Stimulated activated CD8-positive, alpha-beta memory T cell treated with anti-CD3 and anti-CD28 coated beads, Interleukin-12 subunit alpha, Interleukin-12 subunit beta, amount 100 ng/mL, for 24 hours (primary cell): Measurements from ENCODE around the gene ZEB1.
"Not testable (repeated sequence)": the region's sequence is repeated elsewhere in the genome, so short reads cannot be mapped to it uniquely, and the experiment has no call there.

Experiments used
- DNase-seq: peaks from one replicate; pipeline ENCODE4 v3.0.0-alpha.2; 2020; ENCODE audit errors: extremely low read depth

The ZEB1 gene

GRCh38 chr10:31318382-31318853 is 598 bp upstream of the ZEB1 start:
- DNase-seq = no peak

GRCh38 chr10:31319602-31320549 is 860 bp downstream of the ZEB1 start:
- no peak for DNase-seq

GRCh38 chr10:31320550-31321211 is 1.7 kb downstream of the ZEB1 start:
- DNase-seq = no peak

GRCh38 chr10:31321396-31321941 is 2.5 kb downstream of the ZEB1 start:
- no peak for DNase-seq

- DNase-seq = no peak
Measured at GRCh38 chr10:31322647-31323046, 3.6 kb downstream of the ZEB1 start.

GRCh38 chr10:31340343-31340742 is 21.3 kb downstream of the ZEB1 start:
- no peak for DNase-seq

- DNase-seq = no peak
Measured at GRCh38 chr10:31341552-31341951, 22.5 kb downstream of the ZEB1 start.

GRCh38 chr10:31343009-31343408 is 24.0 kb downstream of the ZEB1 start:
- DNase-seq = no peak

GRCh38 chr10:31343551-31343950 is 24.5 kb downstream of the ZEB1 start:
- DNase-seq = no peak

GRCh38 chr10:31345886-31346285 is 26.9 kb downstream of the ZEB1 start:
- DNase-seq = no peak

- no peak for DNase-seq
Measured at GRCh38 chr10:31346953-31347352, 27.9 kb downstream of the ZEB1 start.

- no peak for DNase-seq
Measured at GRCh38 chr10:31347705-31348104, 28.7 kb downstream of the ZEB1 start.

- no peak for DNase-seq
Measured at GRCh38 chr10:31350891-31351290, 31.9 kb downstream of the ZEB1 start.

- no peak for DNase-seq
Measured at GRCh38 chr10:31352436-31353226, 33.6 kb downstream of the ZEB1 start.

GRCh38 chr10:31353574-31353973 is 34.6 kb downstream of the ZEB1 start:
- DNase-seq = no peak

- no peak for DNase-seq
Measured at GRCh38 chr10:31358688-31359330, 39.8 kb downstream of the ZEB1 start.

- no peak for DNase-seq
Measured at GRCh38 chr10:31359979-31360378, 41.0 kb downstream of the ZEB1 start.

GRCh38 chr10:31361475-31361874 is 42.5 kb downstream of the ZEB1 start:
- DNase-seq = not testable (repeated sequence)

- no peak for DNase-seq
Measured at GRCh38 chr10:31362023-31362641, 43.1 kb downstream of the ZEB1 start.

GRCh38 chr10:31363696-31364095 is 44.7 kb downstream of the ZEB1 start:
- DNase-seq = not testable (repeated sequence)

- DNase-seq = not testable (repeated sequence)
Measured at GRCh38 chr10:31364238-31364637, 45.2 kb downstream of the ZEB1 start.
